WTC11 (cell line): ENCODE measurements around the gene CIC.

ENCODE experiments used
- ATF1 ChIP-seq: sonication (generic); formaldehyde crosslinking; IDR thresholded peaks from 2 replicates; pipeline ENCODE4 v1.8.1; 2023; ENCODE audit warnings: mild to moderate bottlenecking, moderate library complexity, missing genetic modification reagents
- CTCF ChIP-seq: fragments of 200-600 bp; IDR thresholded peaks from 2 replicates; pipeline ENCODE4 v1.8.0; 2022; ENCODE audit warnings: antibody characterized with exemption
- ESRRA ChIP-seq: sonication (generic); formaldehyde crosslinking; IDR thresholded peaks from 2 replicates; pipeline ENCODE4 v1.8.1; 2022; ENCODE audit warnings: mild to moderate bottlenecking, missing genetic modification reagents, borderline replicate concordance
- IRF2 ChIP-seq: sonication (generic); formaldehyde crosslinking; IDR thresholded peaks from 2 replicates; pipeline ENCODE4 v1.8.0; 2022; ENCODE audit warnings: low read depth, missing genetic modification reagents, borderline replicate concordance
- NFATC4 ChIP-seq: fragments of 250-450 bp; sonication (Bioruptor Pico); IDR thresholded peaks from 2 replicates; pipeline ENCODE4 v1.9.0; 2021; ENCODE audit warnings: mild to moderate bottlenecking
- SMAD3 ChIP-seq: sonication (generic); formaldehyde crosslinking; IDR thresholded peaks from 2 replicates; pipeline ENCODE4 v1.8.0; 2022; ENCODE audit warnings: missing genetic modification reagents, mild to moderate bottlenecking, borderline replicate concordance
- SP1 ChIP-seq: sonication (generic); formaldehyde crosslinking; conservative IDR thresholded peaks from 2 replicates; pipeline ENCODE4 v1.8.1; 2022; ENCODE audit warnings: missing genetic modification reagents
- TEAD4 ChIP-seq: sonication (generic); formaldehyde crosslinking; IDR thresholded peaks from 2 replicates; pipeline ENCODE4 v1.8.0; 2022; ENCODE audit warnings: mild to moderate bottlenecking, missing genetic modification reagents
- ZNF317 ChIP-seq: sonication (generic); formaldehyde crosslinking; IDR thresholded peaks from 2 replicates; pipeline ENCODE4 v1.8.1; 2023; ENCODE audit warnings: low read depth, mild to moderate bottlenecking, moderate library complexity, missing genetic modification reagents, borderline replicate concordance
- TF ChIP-seq, protein P1 (sequence below): sonication (generic); formaldehyde crosslinking; IDR thresholded peaks from 2 replicates; pipeline ENCODE4 v1.8.0; 2022; ENCODE audit warnings: mild to moderate bottlenecking, missing genetic modification reagents
- TF ChIP-seq, protein P2 (sequence below): sonication (generic); formaldehyde crosslinking; IDR thresholded peaks from 2 replicates; pipeline ENCODE4 v1.8.1; 2022; ENCODE audit warnings: missing genetic modification reagents, borderline replicate concordance

DNA sequence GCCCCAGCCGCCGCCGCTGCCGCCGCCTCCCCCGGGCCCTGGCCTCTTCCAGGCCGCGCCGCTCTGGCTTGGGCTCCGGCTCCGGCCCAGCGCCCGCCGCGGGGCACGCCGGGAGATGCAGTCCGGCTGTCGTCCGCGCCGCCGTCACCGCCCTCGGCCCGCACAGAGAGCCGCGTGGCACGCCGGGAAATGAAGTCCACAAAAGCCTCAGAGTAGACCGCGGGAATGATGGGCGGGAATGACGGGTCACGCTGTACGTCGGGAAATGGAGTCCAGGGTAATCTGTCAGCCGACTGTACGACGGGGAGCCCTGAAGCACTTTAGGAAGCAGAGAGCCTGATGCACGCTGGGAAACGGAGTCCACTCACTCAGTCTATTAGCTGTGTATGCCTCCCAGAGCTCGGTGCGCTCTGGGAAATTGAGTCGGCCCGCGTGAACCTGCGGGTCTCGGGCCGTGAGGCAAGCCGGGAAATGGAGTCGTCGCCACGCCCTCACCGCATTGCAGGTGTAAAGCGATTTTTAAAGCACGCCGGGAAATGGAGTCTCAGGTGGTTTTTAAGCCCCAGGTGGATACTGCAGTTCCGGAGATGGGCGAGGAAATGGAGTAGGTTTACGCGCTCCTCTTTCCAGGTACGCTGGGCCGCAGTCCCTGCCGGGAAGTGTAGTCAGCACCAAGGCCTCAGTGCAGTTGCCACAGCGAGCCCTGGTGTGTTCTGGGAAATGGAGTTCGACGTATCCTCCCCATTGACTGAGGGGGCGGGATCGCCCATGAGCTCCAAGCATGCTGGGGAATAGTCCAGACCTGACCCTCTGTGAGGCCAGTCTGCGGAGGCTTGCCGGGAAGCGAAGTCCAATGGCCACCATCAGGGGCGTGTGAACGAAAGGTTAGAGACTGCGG lies 26.3 kb upstream of the CIC start, which contains the start of gene GSK3A:
- TF ChIP-seq CTCF (no peak), ZNF317 (CRISPR knock-in tag) (no peak), ESRRA (CRISPR knock-in tag) (no peak), IRF2 (CRISPR knock-in tag) (no peak), NFATC4 (CRISPR knock-in tag) (no peak), ATF1 (CRISPR knock-in tag) (no peak), TEAD4 (CRISPR knock-in tag) (no peak), SP1 (CRISPR knock-in tag) (peak; percentile 77), SMAD3 (CRISPR knock-in tag) (no peak)
- TF ChIP-seq, protein P1, sequence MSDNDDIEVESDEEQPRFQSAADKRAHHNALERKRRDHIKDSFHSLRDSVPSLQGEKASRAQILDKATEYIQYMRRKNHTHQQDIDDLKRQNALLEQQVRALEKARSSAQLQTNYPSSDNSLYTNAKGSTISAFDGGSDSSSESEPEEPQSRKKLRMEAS (CRISPR knock-in tag), result no peak
- TF ChIP-seq, protein P2, sequence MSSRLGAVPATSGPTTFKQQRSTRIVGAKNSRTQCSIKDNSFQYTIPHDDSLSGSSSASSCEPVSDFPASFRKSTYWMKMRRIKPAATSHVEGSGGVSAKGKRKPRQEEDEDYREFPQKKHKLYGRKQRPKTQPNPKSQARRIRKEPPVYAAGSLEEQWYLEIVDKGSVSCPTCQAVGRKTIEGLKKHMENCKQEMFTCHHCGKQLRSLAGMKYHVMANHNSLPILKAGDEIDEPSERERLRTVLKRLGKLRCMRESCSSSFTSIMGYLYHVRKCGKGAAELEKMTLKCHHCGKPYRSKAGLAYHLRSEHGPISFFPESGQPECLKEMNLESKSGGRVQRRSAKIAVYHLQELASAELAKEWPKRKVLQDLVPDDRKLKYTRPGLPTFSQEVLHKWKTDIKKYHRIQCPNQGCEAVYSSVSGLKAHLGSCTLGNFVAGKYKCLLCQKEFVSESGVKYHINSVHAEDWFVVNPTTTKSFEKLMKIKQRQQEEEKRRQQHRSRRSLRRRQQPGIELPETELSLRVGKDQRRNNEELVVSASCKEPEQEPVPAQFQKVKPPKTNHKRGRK (CRISPR knock-in tag), result no peak
